ENCODE data around the gene PIN1. TPM values are rescaled to one million over a fixed set of nuclear protein-coding genes. Genes with fewer than 3 reads are reported as not detected.
"Not testable (repeated sequence)": the region's sequence is repeated elsewhere in the genome, so short reads cannot be mapped to it uniquely, and the experiment has no call there.

PIN1 gene
- total RNA-seq (2012; rRNA removed): 78.3 and 82.3 TPM in 2 replicates

DNA sequence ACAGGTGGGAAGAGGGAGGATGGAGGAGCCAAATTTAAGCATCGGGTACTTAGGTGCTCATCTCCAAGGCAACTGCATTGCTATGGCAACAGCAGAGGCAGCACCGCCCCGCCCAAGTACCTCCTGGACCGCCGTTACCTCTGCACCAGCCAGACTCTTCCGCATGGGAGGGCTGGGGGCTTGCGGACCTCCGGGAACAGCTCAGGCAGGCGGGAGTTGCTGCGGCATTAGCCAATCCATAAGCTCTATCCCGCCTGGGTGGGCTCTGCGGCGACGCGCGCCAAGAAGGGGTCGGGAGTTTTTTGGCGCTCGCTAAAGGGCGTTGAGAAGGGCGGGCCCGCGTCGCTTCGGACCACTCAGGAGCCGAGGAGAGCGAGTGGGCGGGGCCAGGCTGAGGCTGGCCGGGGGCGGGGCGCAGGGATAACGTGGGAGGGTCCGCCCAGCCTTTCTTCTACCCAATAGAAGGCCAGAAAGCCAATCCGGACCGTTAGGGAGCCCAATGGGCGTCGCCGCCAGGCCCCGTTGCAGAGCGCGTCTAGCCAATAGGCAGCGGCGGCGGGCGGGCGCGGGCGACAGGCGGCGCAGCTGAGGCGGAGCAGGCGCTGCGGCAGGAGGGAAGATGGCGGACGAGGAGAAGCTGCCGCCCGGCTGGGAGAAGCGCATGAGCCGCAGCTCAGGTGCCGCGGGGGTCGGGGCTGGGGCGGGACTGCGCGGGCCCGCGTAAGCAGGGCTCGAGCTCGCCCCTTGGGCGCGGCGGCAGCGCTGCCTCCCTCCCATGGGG is at the start of gene PIN1:
PIN1 (plus strand) TSS at position 593 of the 781 bp plus-strand sequence; CDS start at position 620, 27 bp downstream.
- H3K4me3 ChIP-seq (ENCODE audit: low read length): peak within 1 kb of the TSS; percentile 89

DNA sequence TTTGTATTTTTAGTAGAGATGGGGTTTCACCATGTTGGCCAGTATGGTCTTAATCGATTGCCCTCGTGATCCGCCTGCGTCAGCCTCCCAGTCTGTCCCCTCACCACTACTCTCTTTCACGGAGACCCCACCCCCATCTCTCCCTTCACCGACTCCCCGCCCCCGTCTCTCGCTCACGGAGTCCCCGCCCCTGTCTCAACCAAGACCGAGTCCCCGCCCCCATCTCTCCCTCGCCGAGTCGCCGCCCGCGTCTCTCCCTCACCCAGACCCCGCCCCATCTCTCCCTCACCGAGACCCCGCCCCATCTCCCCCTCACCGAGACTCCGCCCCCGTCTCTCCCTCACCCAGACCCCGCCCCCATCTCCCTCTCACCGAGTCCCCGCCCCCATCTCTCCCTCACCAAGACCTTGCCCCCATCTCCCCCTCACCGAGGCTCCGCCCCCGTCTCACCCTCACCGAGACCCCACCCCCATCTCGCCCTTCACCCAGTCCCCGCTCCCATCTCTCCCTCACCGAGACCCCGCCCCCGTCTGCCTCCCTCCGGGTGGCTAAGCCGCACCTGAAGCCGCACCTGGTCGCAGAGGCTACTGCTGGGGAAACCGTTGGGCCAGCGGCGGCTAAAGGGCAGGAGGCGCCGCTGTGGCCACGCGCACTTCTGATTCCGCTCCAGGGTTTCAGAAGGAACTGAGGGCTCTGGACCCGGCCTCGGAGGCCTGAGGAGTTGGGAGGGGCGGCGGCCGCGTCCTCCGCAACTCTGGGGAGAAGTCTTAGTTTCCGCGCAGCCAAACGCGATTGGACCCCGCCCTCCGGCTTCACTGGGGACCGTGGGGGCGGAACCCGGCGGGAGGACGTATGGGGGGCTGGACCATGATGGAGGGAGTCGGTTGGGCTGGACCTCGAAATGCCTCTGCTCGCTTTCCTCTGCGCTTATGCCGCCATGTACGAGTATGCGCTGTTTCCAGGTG is 49.5 kb upstream of the PIN1 start:
- peak overlapping the region; percentile 90 for H3K9ac ChIP-seq (ENCODE audit: low read depth, low read length)

More for the DNA sequence above, at the start of gene PIN1:
- Histone ChIP-seq H3K4me2 (ENCODE audit: low read length) (peak within 1 kb of the TSS; percentile 93), H3K4me1 (ENCODE audit: control insufficient read depth, insufficient read depth, low read length) (peaks cover 9% of the 10 kb centered on the region), H3K9me3 (replicated peaks; ENCODE audit: low read length) (no peaks in the 10 kb centered on the region), H3K27me3 (ENCODE audit: control insufficient read depth, insufficient read depth, low read length) (no peaks in the 10 kb centered on the region), H3K36me3 (ENCODE audit: insufficient read depth, low read length) (peaks cover 16% of the 10 kb centered on the region), H3K9ac (ENCODE audit: low read depth, low read length) (peak within 1 kb of the TSS; percentile 88)

DNA sequence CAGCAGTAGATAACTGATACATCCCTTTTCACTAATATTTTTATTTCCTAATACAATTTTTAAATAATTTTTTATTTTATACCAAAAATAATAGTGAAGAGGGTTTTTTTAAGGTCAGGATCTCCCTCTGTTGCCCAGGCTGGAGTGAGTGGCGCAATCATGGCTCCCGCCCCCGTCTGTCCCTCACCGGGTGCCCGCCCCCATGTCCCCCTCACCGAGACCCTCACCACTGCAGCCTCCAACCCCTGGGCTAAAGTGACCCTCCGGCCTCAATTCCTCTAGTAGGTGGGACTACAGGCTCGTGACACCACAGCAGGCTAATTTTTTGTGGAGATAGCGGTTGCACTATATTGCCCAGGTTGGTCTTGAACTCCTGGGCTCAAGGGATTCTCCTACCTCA is 48.8 kb upstream of the PIN1 start:
- no peaks in the 10 kb centered on the region for H3K36me3 ChIP-seq (ENCODE audit: insufficient read depth, low read length)
- H3K9ac ChIP-seq (ENCODE audit: low read depth, low read length): peak overlapping the region; percentile 90
- peak overlapping the region; percentile 96 for H3K4me2 ChIP-seq (ENCODE audit: low read length)
- H3K27me3 ChIP-seq (ENCODE audit: control insufficient read depth, insufficient read depth, low read length): no peaks in the 10 kb centered on the region
- no peaks in the 10 kb centered on the region for H3K9me3 ChIP-seq (replicated peaks; ENCODE audit: low read length)
- H3K4me1 ChIP-seq (ENCODE audit: control insufficient read depth, insufficient read depth, low read length): peaks cover 21% of the 10 kb centered on the region
- H3K4me3 ChIP-seq (ENCODE audit: low read length): peak overlapping the region; percentile 97

More for the DNA sequence above, 49.5 kb upstream of the PIN1 start:
- Histone ChIP-seq H3K4me1 (ENCODE audit: control insufficient read depth, insufficient read depth, low read length) (peaks cover 21% of the 10 kb centered on the region), H3K36me3 (ENCODE audit: insufficient read depth, low read length) (no peaks in the 10 kb centered on the region), H3K27me3 (ENCODE audit: control insufficient read depth, insufficient read depth, low read length) (no peaks in the 10 kb centered on the region), H3K4me2 (ENCODE audit: low read length) (peak overlapping the region; percentile 96), H3K4me3 (ENCODE audit: low read length) (peak overlapping the region; percentile 97), H3K9me3 (replicated peaks; ENCODE audit: low read length) (no peaks in the 10 kb centered on the region)

DNA sequence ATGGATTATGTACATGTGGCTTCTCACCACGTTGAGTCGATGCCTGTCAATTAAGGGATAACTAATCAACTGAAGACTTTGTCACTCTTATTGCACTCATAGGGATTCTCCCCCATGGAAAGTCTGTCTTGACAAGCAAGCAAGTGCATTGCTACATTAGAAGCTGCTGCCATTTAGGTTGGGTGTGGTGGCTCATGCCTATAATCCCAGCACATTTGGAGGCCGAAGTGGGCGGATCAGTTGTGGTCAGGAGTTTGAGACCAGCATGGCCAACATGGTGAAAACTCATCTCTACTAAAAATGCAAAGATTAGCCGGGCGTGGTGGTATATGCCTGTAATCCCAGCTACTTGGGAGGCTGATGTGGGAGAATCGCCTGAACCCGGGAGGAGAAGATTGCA is 48.3 kb upstream of the PIN1 start:
- H3K4me3 ChIP-seq (ENCODE audit: low read length): no peak overlapping the region
- no peaks in the 10 kb centered on the region for H3K36me3 ChIP-seq (ENCODE audit: insufficient read depth, low read length)
- no peaks in the 10 kb centered on the region for H3K9me3 ChIP-seq (replicated peaks; ENCODE audit: low read length)
- H3K9ac ChIP-seq (ENCODE audit: low read depth, low read length): no peak overlapping the region
- H3K27me3 ChIP-seq (ENCODE audit: control insufficient read depth, insufficient read depth, low read length): no peaks in the 10 kb centered on the region
- no peak overlapping the region for H3K4me2 ChIP-seq (ENCODE audit: low read length)
- peaks cover 21% of the 10 kb centered on the region for H3K4me1 ChIP-seq (ENCODE audit: control insufficient read depth, insufficient read depth, low read length)

DNA sequence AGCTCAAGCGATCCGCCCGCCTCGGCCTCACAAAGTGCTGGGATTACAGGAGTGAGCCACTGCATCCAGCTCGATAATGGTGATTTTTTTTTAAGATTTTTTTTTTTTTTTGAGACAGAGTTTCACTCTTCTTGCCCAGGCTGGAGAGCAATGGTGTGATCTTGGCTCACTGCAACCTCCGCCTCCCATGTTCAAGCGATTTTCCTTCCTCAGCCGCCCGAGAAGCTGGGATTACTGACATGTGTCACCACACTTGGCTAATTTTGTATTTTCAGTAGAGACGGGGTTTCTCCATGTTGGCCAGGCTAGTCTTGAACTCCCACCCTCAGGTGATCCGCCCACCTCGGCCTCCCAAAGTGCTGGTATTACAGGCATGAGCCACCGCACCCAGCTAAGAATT is 46.5 kb upstream of the PIN1 start:
- not testable (repeated sequence) for H3K36me3 ChIP-seq (ENCODE audit: insufficient read depth, low read length); H3K4me2 ChIP-seq (ENCODE audit: low read length); H3K4me3 ChIP-seq (ENCODE audit: low read length); H3K9me3 ChIP-seq (replicated peaks; ENCODE audit: low read length); H3K27me3 ChIP-seq (ENCODE audit: control insufficient read depth, insufficient read depth, low read length); H3K9ac ChIP-seq (ENCODE audit: low read depth, low read length)
- peaks cover 19% of the 10 kb centered on the region for H3K4me1 ChIP-seq (ENCODE audit: control insufficient read depth, insufficient read depth, low read length)

DNA sequence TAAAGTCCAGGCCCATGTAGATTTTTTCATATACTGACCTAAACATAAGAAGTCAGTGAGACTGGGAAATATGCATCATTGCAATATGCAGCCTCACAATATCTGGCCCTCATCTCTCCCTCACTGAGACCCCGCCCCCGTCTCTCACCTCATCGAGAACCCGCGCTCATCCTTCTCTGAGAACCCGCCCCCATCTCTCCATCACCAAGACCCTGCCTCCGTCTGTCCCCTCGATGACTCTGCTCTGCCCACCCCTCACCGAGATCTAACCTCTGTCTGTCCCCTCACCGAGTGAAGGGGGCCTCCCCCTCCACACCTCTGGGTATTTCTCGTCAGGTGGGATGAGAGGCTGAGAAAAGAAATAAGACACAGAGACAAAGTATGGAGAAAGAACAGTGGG is 46.1 kb upstream of the PIN1 start:
- Histone ChIP-seq H3K9ac (ENCODE audit: low read depth, low read length) (no peak overlapping the region), H3K9me3 (replicated peaks; ENCODE audit: low read length) (no peaks in the 10 kb centered on the region), H3K27me3 (ENCODE audit: control insufficient read depth, insufficient read depth, low read length) (no peaks in the 10 kb centered on the region), H3K4me3 (ENCODE audit: low read length) (no peak overlapping the region), H3K4me2 (ENCODE audit: low read length) (no peak overlapping the region), H3K36me3 (ENCODE audit: insufficient read depth, low read length) (no peaks in the 10 kb centered on the region), H3K4me1 (ENCODE audit: control insufficient read depth, insufficient read depth, low read length) (peaks cover 15% of the 10 kb centered on the region)

DNA sequence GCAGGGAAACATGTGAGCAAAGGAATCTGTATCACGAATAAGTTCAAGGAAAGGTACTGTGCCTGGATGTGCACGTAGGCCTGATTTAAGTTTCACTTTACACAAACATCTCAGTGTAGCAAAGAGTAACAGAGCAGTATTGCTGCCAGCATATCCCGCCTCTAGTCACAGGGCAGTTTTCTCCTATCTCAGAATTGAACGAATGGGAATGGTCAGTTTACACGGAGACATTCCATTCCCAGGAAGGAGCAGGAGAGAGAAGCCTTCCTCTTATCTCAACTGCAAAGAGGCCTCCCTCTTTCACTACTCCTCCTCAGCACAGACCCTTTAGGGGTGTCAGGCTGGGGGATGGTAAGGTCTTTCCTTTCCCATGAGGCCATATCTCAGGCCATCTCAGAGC is 45.5 kb upstream of the PIN1 start:
- not testable (repeated sequence) for H3K4me2 ChIP-seq (ENCODE audit: low read length); H3K27me3 ChIP-seq (ENCODE audit: control insufficient read depth, insufficient read depth, low read length); H3K4me3 ChIP-seq (ENCODE audit: low read length); H3K9me3 ChIP-seq (replicated peaks; ENCODE audit: low read length); H3K9ac ChIP-seq (ENCODE audit: low read depth, low read length); H3K36me3 ChIP-seq (ENCODE audit: insufficient read depth, low read length)
- H3K4me1 ChIP-seq (ENCODE audit: control insufficient read depth, insufficient read depth, low read length): peaks cover 10% of the 10 kb centered on the region

DNA sequence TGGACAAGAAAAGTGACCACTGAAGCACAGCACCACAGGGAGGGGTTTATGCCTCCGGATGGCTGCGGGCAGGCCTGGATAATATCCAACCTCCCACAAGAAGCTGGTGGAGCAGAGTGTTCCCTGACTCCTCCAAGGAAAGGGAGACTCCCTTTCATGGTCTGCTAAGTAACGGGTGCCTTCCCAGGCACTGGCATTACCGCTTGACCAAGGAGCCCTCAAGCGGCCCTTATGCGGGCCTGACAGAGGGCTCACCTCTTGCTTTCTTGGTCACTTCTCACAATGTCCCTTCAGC is 44.1 kb upstream of the PIN1 start:
- Histone ChIP-seq H3K4me2 (ENCODE audit: low read length) (peak overlapping the region; percentile 82), H3K4me3 (ENCODE audit: low read length) (peak overlapping the region; percentile 73)
- H3K9ac ChIP-seq (ENCODE audit: low read depth, low read length); H3K27me3 ChIP-seq (ENCODE audit: control insufficient read depth, insufficient read depth, low read length); H3K36me3 ChIP-seq (ENCODE audit: insufficient read depth, low read length); H3K9me3 ChIP-seq (replicated peaks; ENCODE audit: low read length); H3K4me1 ChIP-seq (ENCODE audit: control insufficient read depth, insufficient read depth, low read length): not testable (repeated sequence)

DNA sequence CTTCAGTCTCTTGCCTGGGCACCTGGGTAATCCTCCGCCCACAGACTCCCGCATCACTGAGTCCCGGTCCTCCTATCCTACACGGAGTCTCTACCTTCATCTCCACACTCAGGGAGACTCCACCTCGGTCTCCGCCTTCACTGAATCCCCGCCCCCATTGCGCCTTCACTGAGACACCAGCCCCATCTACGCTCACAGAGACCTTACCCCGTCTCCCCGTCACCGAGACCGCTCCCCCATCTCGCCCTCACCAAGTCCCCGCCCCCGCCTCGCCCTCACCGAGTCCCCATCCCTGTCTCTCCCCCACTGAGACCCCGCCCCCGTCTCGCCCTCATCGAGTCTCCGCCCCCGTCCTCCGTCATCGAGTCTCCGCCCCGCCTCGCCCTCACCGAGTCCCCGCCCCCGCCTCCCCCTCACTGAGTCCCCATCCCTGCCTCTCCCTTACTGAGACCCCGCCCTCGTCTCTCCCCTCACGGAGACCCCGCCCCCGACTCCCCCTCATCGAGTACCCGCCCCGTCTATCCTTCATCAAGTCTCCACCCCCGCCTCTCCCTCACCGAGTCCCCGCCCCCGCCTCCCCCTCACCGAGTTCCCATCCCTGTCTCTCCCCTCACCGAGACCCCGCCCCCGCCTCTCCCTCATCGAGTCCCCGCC is 43.4 kb upstream of the PIN1 start:
- Histone ChIP-seq H3K9ac (ENCODE audit: low read depth, low read length) (peak overlapping the region; percentile 65), H3K27me3 (ENCODE audit: control insufficient read depth, insufficient read depth, low read length) (no peaks in the 10 kb centered on the region), H3K36me3 (ENCODE audit: insufficient read depth, low read length) (no peaks in the 10 kb centered on the region), H3K4me1 (ENCODE audit: control insufficient read depth, insufficient read depth, low read length) (peaks cover 4% of the 10 kb centered on the region), H3K4me2 (ENCODE audit: low read length) (peak overlapping the region; percentile 82), H3K9me3 (replicated peaks; ENCODE audit: low read length) (no peaks in the 10 kb centered on the region), H3K4me3 (ENCODE audit: low read length) (peak overlapping the region; percentile 83)

DNA sequence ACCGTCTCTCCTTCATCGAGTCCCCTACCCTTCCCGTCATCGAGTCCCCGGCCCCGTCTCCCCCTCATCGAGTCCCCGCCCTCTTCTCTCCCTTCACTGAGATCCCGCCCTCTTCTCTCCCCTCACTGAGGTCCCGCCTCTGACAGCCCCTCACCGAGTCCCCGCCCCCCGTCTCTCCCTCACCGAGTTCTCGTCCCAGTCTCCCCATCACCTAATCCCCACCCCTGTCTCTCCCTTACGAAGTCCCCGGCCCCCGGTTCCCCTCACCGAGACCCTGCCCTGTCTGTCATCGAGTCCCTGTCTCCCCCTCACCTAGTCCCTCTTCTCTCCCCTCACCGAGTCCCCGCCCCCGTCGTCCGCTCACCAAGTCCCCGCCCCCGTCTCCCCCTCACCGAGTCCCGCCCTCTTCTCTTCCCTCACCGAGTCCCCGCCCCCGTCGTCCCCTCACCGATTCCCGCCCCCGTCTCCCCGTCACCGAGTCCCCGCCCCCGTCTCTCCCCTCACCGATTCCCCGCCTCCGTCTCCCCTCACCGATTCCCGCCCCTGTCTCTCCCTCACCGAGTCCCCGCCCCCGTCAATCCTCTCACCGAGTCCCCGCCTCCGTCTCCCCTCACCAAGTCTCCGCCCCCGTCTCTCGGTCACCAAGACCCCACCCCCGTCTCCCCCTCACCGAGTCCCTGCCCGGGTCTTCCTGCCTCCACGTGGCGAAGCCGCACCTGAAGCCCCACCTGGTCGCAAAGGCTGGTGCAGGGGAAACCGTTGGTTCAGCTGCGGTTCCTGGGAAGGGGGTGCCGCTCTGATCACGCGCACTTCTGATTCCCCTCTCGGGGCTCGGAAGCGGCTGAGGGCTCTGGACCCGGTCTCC is 42.7 kb upstream of the PIN1 start:
- no peaks in the 10 kb centered on the region for H3K36me3 ChIP-seq (ENCODE audit: insufficient read depth, low read length)
- no peaks in the 10 kb centered on the region for H3K9me3 ChIP-seq (replicated peaks; ENCODE audit: low read length)
- peak overlapping the region; percentile 74 for H3K9ac ChIP-seq (ENCODE audit: low read depth, low read length)
- peak overlapping the region; percentile 83 for H3K4me3 ChIP-seq (ENCODE audit: low read length)
- no peaks in the 10 kb centered on the region for H3K27me3 ChIP-seq (ENCODE audit: control insufficient read depth, insufficient read depth, low read length)
- peak overlapping the region; percentile 91 for H3K4me2 ChIP-seq (ENCODE audit: low read length)
- H3K4me1 ChIP-seq (ENCODE audit: control insufficient read depth, insufficient read depth, low read length): peaks cover 4% of the 10 kb centered on the region
